ENCODE measurements around the gene PHF1. TPM values are rescaled to one million over a fixed set of nuclear protein-coding genes. Genes with fewer than 3 reads are reported as not detected.

Gene PHF1
- total and polyA plus RNA-seq, 2 of the 13 experiments (the other 11 are each of a cell fraction or from before 2014, with no cell fraction given), result 25.4 to 61.9 TPM

- TF ChIP-seq E2F2 (CRISPR knock-in tag; IDR thresholded peaks at IDR 0.05; ENCODE audit: borderline replicate concordance) (peak; percentile 60; the same call in 1 of the 2 replicates), KAT7 (CRISPR knock-in tag; IDR thresholded peaks at IDR 0.05; ENCODE audit: borderline replicate concordance) (no peak), CBX1 (IDR thresholded peaks at IDR 0.05; ENCODE audit: low read depth) (no peak), WIZ (CRISPR knock-in tag; IDR thresholded peaks at IDR 0.05) (no peak), KDM5A (IDR thresholded peaks at IDR 0.05; ENCODE audit: borderline replicate concordance, low read length) (peak; percentile 84), KAT2B (IDR thresholded peaks at IDR 0.05; ENCODE audit: borderline replicate concordance, low read depth, low read length) (no peak), ZNF382 (CRISPR knock-in tag; IDR thresholded peaks at IDR 0.05; ENCODE audit: borderline replicate concordance) (no peak), ZNF33B (CRISPR knock-in tag; IDR thresholded peaks at IDR 0.05) (peak; percentile 84), PRDM10 (CRISPR knock-in tag; IDR thresholded peaks at IDR 0.05; ENCODE audit: low read depth) (0 out of 2 replicates have a peak, but pooled peaks have one; percentile 57), ZNF83 (CRISPR knock-in tag; IDR thresholded peaks at IDR 0.05; ENCODE audit: borderline replicate concordance) (peak; percentile 93; the same call in 1 of the 2 replicates), FOXP4 (CRISPR knock-in tag; IDR thresholded peaks at IDR 0.05) (peak; percentile 70), CEBPB (IDR thresholded peaks at IDR 0.05; ENCODE audit: borderline replicate concordance, low read depth, low read length) (no peak), SETDB1 (CRISPR knock-in tag; IDR thresholded peaks at IDR 0.05; ENCODE audit: borderline replicate concordance) (no peak), RFX3 (CRISPR knock-in tag; IDR thresholded peaks at IDR 0.05) (no peak; the same call in 1 of the 2 replicates)
Measured at GRCh38 chr6:33417903-33418689, 7.3 kb downstream of the PHF1 start, which contains the start of gene CUTA (continued).
